Measurements from ENCODE around the gene CFAP77.
A peak's percentile ranks its signal among the peaks of the same experiment; 100 is the strongest.

CFAP77 gene

GRCh38 chr9:132584601-132585560 lies 174.9 kb downstream of the CFAP77 start:
- DNase-seq: no peak

GRCh38 chr9:132585954-132586829 lies 176.2 kb downstream of the CFAP77 start:
- no peak for DNase-seq

- DNase-seq: no peak
Observed at GRCh38 chr9:132586830-132587591, 177.0 kb downstream of the CFAP77 start.

DNA sequence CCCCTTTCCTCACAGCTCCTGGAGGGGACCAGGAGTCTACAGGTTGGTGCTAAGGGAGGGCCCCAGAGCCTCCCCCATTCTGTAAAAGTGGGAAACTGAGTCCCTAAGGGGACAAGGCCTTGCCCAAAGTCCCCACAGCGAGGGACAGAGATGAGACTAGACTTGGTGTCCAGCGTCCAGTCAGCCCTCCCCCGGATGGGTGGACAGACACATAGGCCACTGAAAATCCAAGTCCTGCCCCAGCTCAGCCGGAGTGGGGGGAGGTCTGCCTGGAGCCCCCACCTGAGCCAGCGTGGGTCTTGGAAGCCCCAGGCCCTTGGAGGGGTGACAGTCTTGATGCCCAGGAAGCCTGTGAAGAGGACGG lies 177.6 kb downstream of the CFAP77 start:
- DNase-seq: no peak

- no peak for DNase-seq
Observed at GRCh38 chr9:132588098-132588497, 178.1 kb downstream of the CFAP77 start.

DNA sequence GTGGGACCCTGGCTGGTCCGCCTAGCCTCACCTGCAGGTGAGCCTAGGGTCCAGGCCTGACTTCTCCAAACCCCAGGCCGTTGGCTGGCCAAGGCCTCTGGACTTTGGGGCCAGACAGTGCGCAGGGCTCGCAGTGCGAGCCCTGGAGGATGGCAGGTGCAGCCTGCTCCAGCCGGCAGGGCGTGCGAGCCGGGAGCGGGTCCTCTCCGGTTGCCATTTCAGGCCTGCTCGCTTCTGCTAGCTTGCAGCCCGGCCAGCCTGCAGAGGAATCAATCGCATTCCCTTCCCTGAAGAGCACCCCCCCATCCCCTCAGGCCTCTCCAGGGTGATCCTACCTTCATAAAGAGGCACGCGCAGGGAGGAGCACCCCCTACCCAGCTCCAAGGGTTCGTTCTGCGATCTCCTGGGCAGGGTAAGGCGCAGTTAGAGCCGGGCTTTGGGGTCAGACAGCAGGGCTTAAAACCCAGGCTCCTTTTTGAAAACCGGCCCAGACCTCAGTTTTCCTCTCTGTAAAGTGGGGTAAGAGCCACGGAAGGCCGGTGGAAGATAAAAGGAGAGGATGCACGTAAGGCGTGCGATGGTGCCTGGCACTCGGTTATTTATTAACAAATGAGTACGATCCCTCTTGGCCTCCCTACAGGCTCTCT lies 178.6 kb downstream of the CFAP77 start:
- no peak for DNase-seq

GRCh38 chr9:132589148-132590036 lies 179.4 kb downstream of the CFAP77 start:
- DNase-seq: no peak

- no peak for DNase-seq
Observed at GRCh38 chr9:132590037-132590317, 180.0 kb downstream of the CFAP77 start.

DNA sequence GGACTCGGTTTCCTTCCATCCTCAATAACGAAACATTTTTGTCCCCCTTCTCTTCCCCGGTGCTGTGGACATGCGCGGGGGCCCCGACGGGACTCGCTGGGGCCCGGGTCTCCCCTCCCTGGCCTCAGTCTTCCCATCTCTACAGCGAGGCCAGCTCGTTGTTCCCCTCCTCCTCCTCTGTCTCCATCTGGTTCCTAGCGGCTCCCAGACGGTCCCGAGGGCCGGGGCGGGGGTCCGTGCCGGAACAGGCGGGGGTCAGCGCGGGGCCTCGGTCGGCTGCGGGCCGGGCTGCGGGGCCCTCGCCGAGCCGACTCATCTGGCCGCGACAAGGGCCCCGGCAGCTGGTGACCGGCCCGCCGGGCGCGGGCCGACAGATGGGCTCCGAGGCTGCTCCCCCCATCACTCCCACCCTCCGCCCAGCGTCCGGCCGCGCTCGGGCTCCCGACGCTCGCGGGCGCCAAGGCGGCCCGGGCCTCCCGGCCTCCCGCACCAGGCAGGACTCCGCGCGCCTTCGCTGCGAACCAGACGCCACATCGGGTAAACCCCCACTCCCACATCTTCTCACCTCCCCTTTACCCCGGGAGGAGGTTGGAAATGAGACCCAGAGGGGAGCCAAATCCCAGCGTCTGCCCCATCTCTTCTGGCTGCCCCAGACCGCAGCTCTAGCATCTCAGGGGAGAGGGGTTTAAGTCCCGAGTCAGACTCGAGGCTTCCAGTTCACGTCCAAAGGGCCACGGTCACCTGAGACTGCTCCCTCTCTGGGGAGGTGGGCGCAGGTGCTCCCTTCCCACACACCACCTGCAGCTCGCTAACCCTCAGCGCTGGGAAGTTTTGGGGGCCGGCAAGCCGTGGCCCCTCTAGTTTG lies 180.5 kb downstream of the CFAP77 start:
- DNase-seq: no peak

- DNase-seq: no peak
Observed at GRCh38 chr9:132591244-132591643, 181.2 kb downstream of the CFAP77 start.

DNA sequence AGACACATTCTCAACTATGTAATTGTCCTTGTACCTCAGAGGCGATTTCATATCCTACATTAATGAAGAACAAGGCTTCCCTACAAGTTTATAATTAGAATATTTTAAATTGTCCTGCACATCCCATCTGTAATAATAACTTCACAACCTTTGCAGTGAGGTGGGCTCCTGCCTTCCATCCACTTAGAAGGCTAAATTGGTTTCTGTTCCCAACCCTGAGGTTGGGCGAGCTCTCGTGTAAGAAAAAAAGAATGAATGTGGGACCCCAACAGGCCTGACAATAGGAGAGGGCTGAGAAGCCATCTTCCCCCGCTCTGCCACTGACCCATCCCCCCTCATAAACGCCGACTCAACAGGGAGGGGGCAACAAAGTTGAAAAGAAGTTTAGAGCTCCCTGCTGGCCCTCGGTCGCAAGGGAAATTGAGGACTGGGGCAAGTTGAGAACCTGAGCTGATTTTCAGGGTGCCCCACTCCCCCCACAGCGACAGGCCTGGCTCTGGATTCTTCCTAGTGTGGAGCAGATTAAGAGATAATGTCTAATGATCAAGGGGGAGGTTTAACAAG lies 181.8 kb downstream of the CFAP77 start:
- no peak for DNase-seq

- DNase-seq: no peak
Observed at GRCh38 chr9:132592451-132592850, 182.4 kb downstream of the CFAP77 start.

DNA sequence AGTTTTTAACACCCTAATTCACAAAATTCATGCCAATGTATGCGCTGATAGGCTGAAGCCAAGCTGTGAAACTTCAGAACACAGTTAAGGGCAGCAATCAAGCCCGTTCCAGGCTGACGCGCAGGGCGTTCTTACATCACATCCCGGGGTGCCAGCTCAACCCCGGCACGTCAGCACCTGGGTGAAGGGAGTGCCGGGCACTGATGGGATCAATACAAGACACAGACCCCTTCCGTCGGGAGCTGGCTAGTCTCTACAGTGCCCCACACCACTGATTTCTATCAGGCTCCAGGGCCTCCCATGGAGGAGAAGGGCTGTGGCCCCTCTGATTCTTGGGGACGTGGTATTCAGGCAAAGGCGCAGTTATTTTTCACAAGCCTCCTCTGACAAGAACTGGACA lies 184.4 kb downstream of the CFAP77 start:
- no peak for DNase-seq

- no peak for DNase-seq
Observed at GRCh38 chr9:132595319-132595718, 185.3 kb downstream of the CFAP77 start.

GRCh38 chr9:132596200-132596599 lies 186.2 kb downstream of the CFAP77 start:
- no peak for DNase-seq

- peak; percentile 20 for DNase-seq
Observed at GRCh38 chr9:132597073-132597775, 187.2 kb downstream of the CFAP77 start.

DNA sequence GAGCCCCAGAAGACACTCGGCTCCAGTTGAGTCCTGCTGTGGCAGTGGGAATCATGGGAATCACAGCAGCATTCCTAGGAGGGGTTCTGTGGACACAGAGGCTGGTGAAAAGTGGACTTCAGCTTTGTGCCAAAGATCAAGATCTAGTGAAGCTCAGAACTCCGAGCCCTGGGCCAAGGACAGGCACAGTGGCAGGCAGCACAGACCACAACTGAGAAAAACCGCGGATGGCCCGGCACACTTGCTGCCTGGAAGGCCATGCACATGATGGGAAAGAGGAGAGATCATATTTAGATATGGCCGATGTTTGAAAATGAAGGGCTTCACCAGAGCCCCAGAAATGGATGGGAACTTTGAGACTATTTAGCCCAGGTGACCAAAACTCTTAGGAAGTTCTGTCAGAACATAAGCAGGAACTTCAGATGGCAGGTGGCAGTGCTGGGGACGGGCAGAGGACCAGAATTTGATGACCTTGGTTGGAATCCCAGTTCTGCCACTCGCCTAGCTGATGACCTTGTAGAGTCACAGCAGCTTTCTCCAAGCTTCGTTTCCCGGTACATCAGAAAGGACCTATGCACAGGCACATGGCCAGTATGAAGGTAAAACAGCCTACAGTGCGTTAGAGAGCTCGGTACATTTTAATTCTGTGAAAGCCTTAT lies 190.4 kb downstream of the CFAP77 start:
- DNase-seq: no peak

DNA sequence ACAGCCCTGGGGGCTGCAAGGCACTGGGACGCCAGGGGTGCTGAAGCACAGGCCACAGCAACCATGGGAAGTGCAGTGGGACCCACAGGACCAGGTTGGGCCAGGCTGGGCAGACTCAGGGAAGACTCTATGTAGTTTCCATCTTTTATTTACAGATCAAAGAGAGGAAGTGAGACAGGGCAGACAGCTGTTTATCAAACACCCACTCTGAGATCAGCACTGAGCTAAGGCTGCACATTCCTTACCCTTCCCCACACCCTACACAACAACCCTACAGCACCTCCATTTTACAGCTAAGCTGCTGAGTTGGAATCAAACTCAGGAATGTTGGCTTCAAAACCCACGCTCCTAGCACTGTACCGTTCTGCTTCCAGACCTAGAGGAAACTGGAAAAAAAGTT lies 192.2 kb downstream of the CFAP77 start:
- no peak for DNase-seq

- no peak for DNase-seq
Observed at GRCh38 chr9:132605387-132605786, 195.4 kb downstream of the CFAP77 start.

Measured in midbrain (tissue), 1 donor.